Mammary epithelial cell (primary cell): ENCODE measurements around the gene TMEM97.

Experiments
- EZH2 ChIP-seq: IDR thresholded peaks from 2 replicates; pipeline ENCODE4 v1.6.1; 2012; ENCODE audit warnings: low read length, inconsistent platforms, borderline replicate concordance
- TF ChIP-seq, protein P1 (sequence below), 2 donors: IDR thresholded peaks in 1 of 2; conservative IDR thresholded peaks in 1 of 2; 2 replicates each; pipeline ENCODE4 v1.5.1; 2011 to 2012; ENCODE audit warnings: inconsistent platforms in 2 of 2, low read length in 2 of 2, mild to moderate bottlenecking in 2 of 2, control low read depth in 1 of 2, low read depth in 1 of 2; ENCODE audit not compliant: insufficient read depth in 1 of 2; ENCODE audit errors: extremely low read depth in 1 of 2

DNA sequence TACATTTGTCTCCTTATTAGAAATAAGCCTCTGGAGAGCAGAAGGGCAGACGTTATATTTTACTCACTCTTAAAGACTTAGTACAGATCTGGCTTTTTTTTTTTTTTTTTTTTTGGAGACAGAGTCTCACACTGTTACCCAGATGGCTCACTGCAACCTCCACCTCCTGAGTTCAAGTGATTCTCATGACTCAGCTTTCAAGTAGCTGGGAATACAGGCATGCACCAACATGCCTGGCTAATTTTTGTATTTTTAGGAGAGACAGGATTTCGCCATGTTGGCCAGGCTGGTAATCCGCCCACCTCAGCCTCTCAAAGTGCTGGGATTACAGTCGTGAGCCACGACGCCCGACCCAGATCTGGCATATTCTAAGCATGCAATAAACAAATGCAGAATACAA is 36.4 kb upstream of the TMEM97 start:
- TF ChIP-seq, protein P1, sequence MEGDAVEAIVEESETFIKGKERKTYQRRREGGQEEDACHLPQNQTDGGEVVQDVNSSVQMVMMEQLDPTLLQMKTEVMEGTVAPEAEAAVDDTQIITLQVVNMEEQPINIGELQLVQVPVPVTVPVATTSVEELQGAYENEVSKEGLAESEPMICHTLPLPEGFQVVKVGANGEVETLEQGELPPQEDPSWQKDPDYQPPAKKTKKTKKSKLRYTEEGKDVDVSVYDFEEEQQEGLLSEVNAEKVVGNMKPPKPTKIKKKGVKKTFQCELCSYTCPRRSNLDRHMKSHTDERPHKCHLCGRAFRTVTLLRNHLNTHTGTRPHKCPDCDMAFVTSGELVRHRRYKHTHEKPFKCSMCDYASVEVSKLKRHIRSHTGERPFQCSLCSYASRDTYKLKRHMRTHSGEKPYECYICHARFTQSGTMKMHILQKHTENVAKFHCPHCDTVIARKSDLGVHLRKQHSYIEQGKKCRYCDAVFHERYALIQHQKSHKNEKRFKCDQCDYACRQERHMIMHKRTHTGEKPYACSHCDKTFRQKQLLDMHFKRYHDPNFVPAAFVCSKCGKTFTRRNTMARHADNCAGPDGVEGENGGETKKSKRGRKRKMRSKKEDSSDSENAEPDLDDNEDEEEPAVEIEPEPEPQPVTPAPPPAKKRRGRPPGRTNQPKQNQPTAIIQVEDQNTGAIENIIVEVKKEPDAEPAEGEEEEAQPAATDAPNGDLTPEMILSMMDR (conservative IDR thresholded peaks at IDR 0.05 in 1 of 2, IDR thresholded peaks at IDR 0.05 in 1 of 2; ENCODE audit: extremely low read depth in 1 of 2, insufficient read depth in 1 of 2, low read depth in 1 of 2, low read length in 2 of 2): no peak
- TF ChIP-seq EZH2: no peak
